Measurements from ENCODE around the gene DIPK2A.

DNA sequence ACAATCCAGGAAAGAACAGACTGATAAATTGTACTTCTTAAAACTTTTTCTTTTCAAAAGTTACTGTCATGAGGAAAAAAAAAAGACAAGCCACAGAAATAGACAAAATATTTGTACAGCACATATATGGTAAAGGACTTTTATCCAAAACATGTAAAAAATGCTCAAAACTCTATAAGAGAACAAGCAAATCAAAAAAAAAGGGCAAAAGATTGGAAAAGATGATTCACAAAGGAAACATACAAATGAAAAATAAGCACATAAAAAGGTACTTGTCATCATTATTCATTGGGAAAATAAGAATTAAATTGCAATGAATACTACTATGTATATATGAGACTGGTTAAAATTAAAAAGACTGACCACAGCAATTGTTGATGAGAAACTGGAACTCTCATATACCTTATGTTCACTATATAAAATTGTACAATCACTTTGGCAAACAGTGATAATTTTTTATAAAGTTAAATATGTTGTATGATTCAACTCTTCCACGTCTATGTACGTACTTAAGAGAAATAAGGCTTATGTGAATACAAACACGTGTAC, 39.7 kb downstream of the DIPK2A start:
- TF ChIP-seq CTCF (IDR thresholded peaks at IDR 0.05): no peak
- no peak for TF ChIP-seq POLR2AphosphoS5 (IDR thresholded peaks at IDR 0.05)
